MM.1S (cell line): ENCODE measurements around the gene PSEN2.

Experiments used
- DNase-seq: peaks from one replicate; pipeline ENCODE4 v3.0.0-alpha.2; 2015
- H2AFZ ChIP-seq: fragments of 300-600 bp; sonication (generic); 2 replicates; pipeline ENCODE4 v1.6.0; 2016; ENCODE audit warnings: antibody characterized with exemption, low read length
- H3F3A ChIP-seq: fragments of 300-600 bp; sonication (generic); 2 replicates; pipeline ENCODE4 v1.6.1; 2016; ENCODE audit warnings: mild to moderate bottlenecking, antibody characterized with exemption, low read length, moderate library complexity, mixed read lengths; ENCODE audit not compliant: insufficient read depth
- H3K27ac ChIP-seq: fragments of 300-600 bp; sonication (generic); 2 replicates; pipeline ENCODE4 v1.5.1; 2016; ENCODE audit warnings: mild to moderate bottlenecking, low read length
- H3K27me3 ChIP-seq: fragments of 300-600 bp; sonication (generic); replicated peaks from 2 replicates; pipeline ENCODE4 v1.6.0; 2016; ENCODE audit warnings: low read length; ENCODE audit not compliant: insufficient read depth
- H3K36me3 ChIP-seq: fragments of 300-600 bp; sonication (generic); replicated peaks from 2 replicates; pipeline ENCODE4 v1.6.1; 2016; ENCODE audit warnings: mild to moderate bottlenecking, low read length, mixed read lengths; ENCODE audit not compliant: insufficient read depth
- H3K4me1 ChIP-seq: fragments of 300-600 bp; sonication (generic); 2 replicates; pipeline ENCODE4 v1.6.1; 2016; ENCODE audit warnings: low read length, mixed read lengths
- H3K4me2 ChIP-seq: fragments of 300-600 bp; sonication (generic); 2 replicates; pipeline ENCODE4 v1.6.0; 2016; ENCODE audit warnings: low read depth, low read length
- H3K4me3 ChIP-seq: fragments of 300-600 bp; sonication (generic); 2 replicates; pipeline ENCODE4 v1.5.1; 2016; ENCODE audit warnings: low read length, mixed read lengths
- H3K79me2 ChIP-seq: fragments of 300-600 bp; sonication (generic); 2 replicates; pipeline ENCODE4 v1.6.1; 2016; ENCODE audit warnings: mixed run types, low read length, mixed read lengths
- H3K9ac ChIP-seq: fragments of 300-600 bp; sonication (generic); 2 replicates; pipeline ENCODE4 v1.6.1; 2016; ENCODE audit warnings: low read length, mixed read lengths
- H3K9me2 ChIP-seq: fragments of 300-600 bp; sonication (generic); replicated peaks from 2 replicates; pipeline ENCODE4 v1.6.1; 2016; ENCODE audit warnings: mild to moderate bottlenecking, low read length, mixed read lengths; ENCODE audit not compliant: insufficient read depth
- H3K9me3 ChIP-seq: fragments of 300-600 bp; sonication (generic); replicated peaks from 2 replicates; pipeline ENCODE4 v1.6.1; 2016; ENCODE audit warnings: mild to moderate bottlenecking, low read length, mixed read lengths; ENCODE audit not compliant: insufficient read depth
- H4K20me1 ChIP-seq: fragments of 300-600 bp; sonication (generic); 2 replicates; pipeline ENCODE4 v1.6.1; 2016; ENCODE audit warnings: mild to moderate bottlenecking, low read length, moderate library complexity, mixed read lengths; ENCODE audit not compliant: insufficient read depth
- CTCF ChIP-seq: fragments of 300-600 bp; sonication (generic); IDR thresholded peaks from 2 replicates; pipeline ENCODE4 v1.5.1; 2016; ENCODE audit warnings: antibody characterized with exemption, low read length, mixed read lengths
- EZH2 ChIP-seq: fragments of 300-600 bp; sonication (generic); optimal IDR thresholded peaks from 2 replicates; pipeline ENCODE3; 2017; ENCODE audit warnings: low read depth, mild to moderate bottlenecking, antibody characterized with exemption, low read length, mixed read lengths
- EZH2phosphoT487 ChIP-seq: fragments of 300-600 bp; sonication (generic); IDR thresholded peaks from 2 replicates; pipeline ENCODE4 v1.6.1; 2018; ENCODE audit warnings: antibody characterized with exemption, low read length

PSEN2 gene

GRCh38 chr1:226823643-226824042, 46.8 kb upstream of the PSEN2 start:
- Histone ChIP-seq H2AFZ (no peak overlapping the region), H3K9ac (no peak overlapping the region), H3K36me3 (no peaks in the 10 kb centered on the region), H3K4me1 (peaks cover 6% of the 10 kb centered on the region), H3K4me3 (no peak overlapping the region), H3K79me2 (no peaks in the 10 kb centered on the region), H3K4me2 (no peak overlapping the region), H3K9me2 (no peaks in the 10 kb centered on the region), H3K27me3 (no peaks in the 10 kb centered on the region), H3F3A (no peaks in the 10 kb centered on the region), H3K27ac (no peak overlapping the region), H3K9me3 (no peaks in the 10 kb centered on the region), H4K20me1 (no peaks in the 10 kb centered on the region)
- no peak for DNase-seq
- no peak for TF ChIP-seq EZH2phosphoT487
- TF ChIP-seq CTCF: no peak
- TF ChIP-seq EZH2: no peak

GRCh38 chr1:226825037-226825745, 45.2 kb upstream of the PSEN2 start:
- peaks cover 6% of the 10 kb centered on the region for H3K4me1 ChIP-seq
- TF ChIP-seq EZH2 (no peak), EZH2phosphoT487 (no peak), CTCF (no peak)
- no peaks in the 10 kb centered on the region for H3K27me3 ChIP-seq
- no peak overlapping the region for H3K4me3 ChIP-seq
- H3K9me2 ChIP-seq: no peaks in the 10 kb centered on the region
- H3K9ac ChIP-seq: no peak overlapping the region
- H3K36me3 ChIP-seq: no peaks in the 10 kb centered on the region
- H3K4me2 ChIP-seq: no peak overlapping the region
- H3K79me2 ChIP-seq: no peaks in the 10 kb centered on the region
- no peaks in the 10 kb centered on the region for H3K9me3 ChIP-seq
- no peaks in the 10 kb centered on the region for H3F3A ChIP-seq
- H3K27ac ChIP-seq: no peak overlapping the region
- H2AFZ ChIP-seq: no peak overlapping the region
- no peaks in the 10 kb centered on the region for H4K20me1 ChIP-seq
- DNase-seq: no peak

- peaks cover 6% of the 10 kb centered on the region for H3K4me1 ChIP-seq
- H3F3A ChIP-seq: no peaks in the 10 kb centered on the region
- H3K36me3 ChIP-seq: no peaks in the 10 kb centered on the region
- H3K4me3 ChIP-seq: no peak overlapping the region
- no peaks in the 10 kb centered on the region for H3K79me2 ChIP-seq
- no peak overlapping the region for H3K4me2 ChIP-seq
- no peak overlapping the region for H3K27ac ChIP-seq
- no peak for DNase-seq
- no peaks in the 10 kb centered on the region for H3K9me3 ChIP-seq
- no peak overlapping the region for H3K9ac ChIP-seq
- no peaks in the 10 kb centered on the region for H3K27me3 ChIP-seq
- no peak overlapping the region for H2AFZ ChIP-seq
- no peaks in the 10 kb centered on the region for H4K20me1 ChIP-seq
- TF ChIP-seq EZH2 (no peak), CTCF (no peak), EZH2phosphoT487 (no peak)
- H3K9me2 ChIP-seq: no peaks in the 10 kb centered on the region
These were observed 44.7 kb upstream of the PSEN2 start for GRCh38 chr1:226825746-226826100.
